ENCODE measurements around the gene DOLK. TPM values are rescaled to one million over a fixed set of nuclear protein-coding genes. Genes with fewer than 3 reads are reported as not detected.
A peak's percentile ranks its signal among the peaks of the same experiment; 100 is the strongest.

DOLK gene
- total and polyA plus RNA-seq, 2 experiments from 2014 or later: 21.0 to 37.1 TPM

DNA sequence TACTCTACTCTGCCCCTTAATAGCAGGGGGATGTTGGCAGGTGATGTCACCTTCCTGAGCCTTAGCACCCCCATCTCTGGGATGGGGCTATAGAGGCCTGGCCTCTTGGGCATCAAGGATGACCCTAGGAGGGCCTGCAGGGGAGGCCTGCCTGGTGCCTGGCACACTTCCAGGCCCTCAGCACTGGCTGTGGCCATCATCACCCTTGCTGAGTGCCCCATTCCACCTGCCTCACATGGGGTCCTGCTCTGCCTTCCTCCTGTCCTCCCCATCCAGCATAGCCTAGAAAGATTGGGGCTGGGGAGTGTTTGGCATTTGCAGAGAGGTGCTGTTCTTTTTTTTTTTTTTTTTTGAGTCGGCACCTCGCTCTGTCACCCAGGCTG, 44.3 kb downstream of the DOLK start:
- no peaks in the 10 kb centered on the region for H3K36me3 ChIP-seq
- TF ChIP-seq, protein P1, sequence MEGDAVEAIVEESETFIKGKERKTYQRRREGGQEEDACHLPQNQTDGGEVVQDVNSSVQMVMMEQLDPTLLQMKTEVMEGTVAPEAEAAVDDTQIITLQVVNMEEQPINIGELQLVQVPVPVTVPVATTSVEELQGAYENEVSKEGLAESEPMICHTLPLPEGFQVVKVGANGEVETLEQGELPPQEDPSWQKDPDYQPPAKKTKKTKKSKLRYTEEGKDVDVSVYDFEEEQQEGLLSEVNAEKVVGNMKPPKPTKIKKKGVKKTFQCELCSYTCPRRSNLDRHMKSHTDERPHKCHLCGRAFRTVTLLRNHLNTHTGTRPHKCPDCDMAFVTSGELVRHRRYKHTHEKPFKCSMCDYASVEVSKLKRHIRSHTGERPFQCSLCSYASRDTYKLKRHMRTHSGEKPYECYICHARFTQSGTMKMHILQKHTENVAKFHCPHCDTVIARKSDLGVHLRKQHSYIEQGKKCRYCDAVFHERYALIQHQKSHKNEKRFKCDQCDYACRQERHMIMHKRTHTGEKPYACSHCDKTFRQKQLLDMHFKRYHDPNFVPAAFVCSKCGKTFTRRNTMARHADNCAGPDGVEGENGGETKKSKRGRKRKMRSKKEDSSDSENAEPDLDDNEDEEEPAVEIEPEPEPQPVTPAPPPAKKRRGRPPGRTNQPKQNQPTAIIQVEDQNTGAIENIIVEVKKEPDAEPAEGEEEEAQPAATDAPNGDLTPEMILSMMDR (IDR thresholded peaks at IDR 0.05; ENCODE audit: low read depth, low read length): no peak
- no peak overlapping the region for H3K4me3 ChIP-seq
- DNase-seq (ENCODE audit: low read depth in 1 of 2, low spot score in 1 of 2): no peak
- no peaks in the 10 kb centered on the region for H3K4me1 ChIP-seq (ENCODE audit: low read depth)
- no peaks in the 10 kb centered on the region for H3K9me3 ChIP-seq (ENCODE audit: low read depth)
- no peaks in the 10 kb centered on the region for H3K27me3 ChIP-seq
- no peak overlapping the region for H3K27ac ChIP-seq

- Histone ChIP-seq H3K4me3 (no peak overlapping the region), H3K4me1 (ENCODE audit: low read depth) (no peaks in the 10 kb centered on the region), H3K36me3 (no peaks in the 10 kb centered on the region), H3K27me3 (no peaks in the 10 kb centered on the region), H3K9me3 (ENCODE audit: low read depth) (no peaks in the 10 kb centered on the region), H3K27ac (no peak overlapping the region)
- TF ChIP-seq, protein P1 (IDR thresholded peaks at IDR 0.05; ENCODE audit: low read depth, low read length): no peak
- DNase-seq (ENCODE audit: low read depth in 1 of 2, low spot score in 1 of 2): no peak
These were observed 44.9 kb downstream of the DOLK start for GRCh38 chr9:128902351-128903078.

- DNase-seq (ENCODE audit: low read depth in 1 of 2, low spot score in 1 of 2): no peak
- Histone ChIP-seq H3K27ac (no peak overlapping the region), H3K4me3 (no peak overlapping the region), H3K9me3 (ENCODE audit: low read depth) (no peaks in the 10 kb centered on the region), H3K4me1 (ENCODE audit: low read depth) (no peaks in the 10 kb centered on the region), H3K36me3 (no peaks in the 10 kb centered on the region), H3K27me3 (no peaks in the 10 kb centered on the region)
- TF ChIP-seq, protein P1 (IDR thresholded peaks at IDR 0.05; ENCODE audit: low read depth, low read length): no peak
These were observed 45.6 kb downstream of the DOLK start for GRCh38 chr9:128901822-128902221.

GRCh38 chr9:128901379-128901778, 46.0 kb downstream of the DOLK start:
- TF ChIP-seq, protein P1 (IDR thresholded peaks at IDR 0.05; ENCODE audit: low read depth, low read length): no peak

DNA sequence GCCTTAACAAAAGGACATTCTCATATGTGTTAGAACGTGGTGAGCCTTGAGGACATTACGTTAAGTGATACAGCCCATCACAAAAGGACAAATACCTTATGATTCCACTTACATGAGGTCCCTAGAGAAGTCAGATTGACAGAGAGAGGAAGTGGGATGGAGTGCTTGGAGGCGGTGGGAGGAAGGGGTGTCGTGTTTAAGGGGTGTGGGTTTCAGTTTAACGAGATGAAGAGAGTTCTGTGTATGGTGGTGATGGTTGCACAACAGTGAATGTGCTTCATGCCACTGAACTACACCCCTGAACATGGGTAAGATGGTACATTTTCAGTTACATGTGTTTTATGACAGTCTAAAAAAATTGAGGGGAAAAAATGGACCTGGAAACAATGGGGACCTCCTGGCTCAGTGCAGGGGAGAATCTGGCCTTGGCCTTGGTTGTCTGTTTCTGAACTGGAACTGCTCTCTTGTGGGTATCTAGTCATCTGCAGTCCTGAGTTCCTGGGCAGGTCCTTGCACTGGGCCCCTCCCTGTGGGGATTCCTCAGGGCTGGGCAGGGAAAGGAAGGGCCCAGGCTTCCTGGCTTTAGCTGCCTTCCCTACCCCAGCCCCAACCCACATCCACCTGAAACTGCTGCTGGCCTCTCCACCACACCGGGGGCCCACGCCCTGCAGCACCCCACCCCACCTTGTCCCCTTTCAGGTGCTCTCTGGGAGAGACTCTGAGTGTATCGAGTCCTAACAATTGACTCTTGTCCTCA, 47.7 kb downstream of the DOLK start:
- TF ChIP-seq, protein P1 (IDR thresholded peaks at IDR 0.05; ENCODE audit: low read depth, low read length): no peak
- Histone ChIP-seq H3K36me3 (peaks cover 4% of the 10 kb centered on the region), H3K4me3 (no peak overlapping the region), H3K9me3 (ENCODE audit: low read depth) (no peaks in the 10 kb centered on the region), H3K27ac (peak overlapping the region; percentile 15), H3K27me3 (no peaks in the 10 kb centered on the region), H3K4me1 (ENCODE audit: low read depth) (no peaks in the 10 kb centered on the region)
- no peak for DNase-seq (ENCODE audit: low read depth in 1 of 2, low spot score in 1 of 2)

More at GRCh38 chr9:128901379-128901778, 46.0 kb downstream of the DOLK start:
- no peaks in the 10 kb centered on the region for H3K4me1 ChIP-seq (ENCODE audit: low read depth)
- H3K9me3 ChIP-seq (ENCODE audit: low read depth): no peaks in the 10 kb centered on the region
- no peak for DNase-seq (ENCODE audit: low read depth in 1 of 2, low spot score in 1 of 2)
- no peaks in the 10 kb centered on the region for H3K36me3 ChIP-seq
- H3K27ac ChIP-seq: no peak overlapping the region
- H3K4me3 ChIP-seq: no peak overlapping the region
- H3K27me3 ChIP-seq: no peaks in the 10 kb centered on the region
